Activated T-helper 1 cell treated with anti-CD3 and anti-CD28 coated beads, Interleukin-12 subunit alpha, Interleukin-12 subunit beta, Interleukin-2, Interleukin-4 antibody, amounts not matched to agents 30 ng/mL and 10 ng/mL and 1 ng/mL, durations not matched to agents 14 hours and 24 hours and 36 hours (primary cell): ENCODE data around the gene PTPRB. TPM values are rescaled to one million over a fixed set of nuclear protein-coding genes. Genes with fewer than 3 reads are reported as not detected.

Experiments
- DNase-seq: peaks from one replicate; pipeline ENCODE4 v3.0.0; 2021; ENCODE audit warnings: low spot score
- H3K27ac Mint-ChIP-seq: one replicate; pipeline ENCODE4 v1.8.0; 2021; ENCODE audit warnings: mild to moderate bottlenecking, mixed read lengths
- H3K27me3 Mint-ChIP-seq: one replicate; pipeline ENCODE4 v1.8.0; 2022; ENCODE audit warnings: mild to moderate bottlenecking, moderate library complexity, mixed read lengths; ENCODE audit not compliant: insufficient read depth
- H3K36me3 Mint-ChIP-seq: one replicate; pipeline ENCODE4 v1.8.0; 2021; ENCODE audit warnings: low read depth, mixed read lengths
- H3K4me1 Mint-ChIP-seq: one replicate; pipeline ENCODE4 v1.8.0; 2021; ENCODE audit warnings: low read depth, mixed read lengths
- H3K4me3 Mint-ChIP-seq: one replicate; pipeline ENCODE4 v1.8.0; 2021; ENCODE audit warnings: mild to moderate bottlenecking, moderate library complexity, mixed read lengths
- H3K9me3 Mint-ChIP-seq: one replicate; pipeline ENCODE4 v1.8.0; 2021; ENCODE audit warnings: mixed read lengths
- intact Hi-C: fragments of 100-400 bp; cut with micrococcal nuclease; formaldehyde crosslinking; loops from one replicate; pipeline ENCODE4 v1.15.1; 2024
- total RNA-seq: library from RNA; stranded (reverse); gene quantifications from 2 replicates; pipeline ENCODE4 v1.2.3, GENCODE V29; 2022

PTPRB gene
- total RNA-seq, 1 donor from 2014 or later: not detected

GRCh38 chr12:70571705-70572268 is 65.4 kb downstream of the PTPRB start:
- Mint-ChIP-seq H3K27ac (no peak overlapping the region), H3K4me3 (no peak overlapping the region), H3K27me3 (peaks cover 3% of the 10 kb centered on the region), H3K4me1 (no peaks in the 10 kb centered on the region), H3K36me3 (no peaks in the 10 kb centered on the region), H3K9me3 (no peaks in the 10 kb centered on the region)
- DNase-seq: no peak
- intact Hi-C loops: no loop called here

GRCh38 chr12:70571029-70571428 is 66.2 kb downstream of the PTPRB start:
- no peak overlapping the region for H3K27ac Mint-ChIP-seq
- H3K9me3 Mint-ChIP-seq: no peaks in the 10 kb centered on the region
- no peaks in the 10 kb centered on the region for H3K4me1 Mint-ChIP-seq
- intact Hi-C loops: no loop called here
- no peaks in the 10 kb centered on the region for H3K36me3 Mint-ChIP-seq
- no peaks in the 10 kb centered on the region for H3K27me3 Mint-ChIP-seq
- no peak for DNase-seq
- H3K4me3 Mint-ChIP-seq: no peak overlapping the region

DNA sequence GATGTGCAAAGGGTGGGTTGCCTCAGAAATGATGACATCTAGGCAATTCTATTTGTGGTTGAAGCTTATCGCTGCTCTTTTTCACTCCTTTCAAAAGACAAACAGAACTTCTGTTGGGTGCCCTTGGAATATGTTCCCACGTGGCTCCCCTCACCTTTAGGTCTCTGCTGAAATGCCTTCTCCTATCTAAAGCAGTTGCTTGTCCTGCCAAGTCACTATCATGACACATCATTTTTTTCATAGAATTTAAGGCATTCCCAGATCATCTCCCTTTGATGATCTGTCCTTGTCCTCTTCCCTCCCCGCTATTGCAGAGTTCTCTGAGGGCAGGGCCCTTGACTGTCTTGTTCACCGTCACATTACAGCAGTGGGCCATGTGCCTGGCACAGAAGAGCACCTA is 75.7 kb downstream of the PTPRB start:
- peaks cover 2% of the 10 kb centered on the region for H3K27me3 Mint-ChIP-seq
- H3K9me3 Mint-ChIP-seq: no peaks in the 10 kb centered on the region
- intact Hi-C loops: no loop called here
- H3K36me3 Mint-ChIP-seq: no peaks in the 10 kb centered on the region
- H3K27ac Mint-ChIP-seq: no peak overlapping the region
- DNase-seq: no peak
- H3K4me1 Mint-ChIP-seq: no peaks in the 10 kb centered on the region
- no peak overlapping the region for H3K4me3 Mint-ChIP-seq

GRCh38 chr12:70560671-70561070 is 76.6 kb downstream of the PTPRB start:
- H3K4me1 Mint-ChIP-seq: no peaks in the 10 kb centered on the region
- intact Hi-C loops: no loop called here
- no peaks in the 10 kb centered on the region for H3K9me3 Mint-ChIP-seq

DNA sequence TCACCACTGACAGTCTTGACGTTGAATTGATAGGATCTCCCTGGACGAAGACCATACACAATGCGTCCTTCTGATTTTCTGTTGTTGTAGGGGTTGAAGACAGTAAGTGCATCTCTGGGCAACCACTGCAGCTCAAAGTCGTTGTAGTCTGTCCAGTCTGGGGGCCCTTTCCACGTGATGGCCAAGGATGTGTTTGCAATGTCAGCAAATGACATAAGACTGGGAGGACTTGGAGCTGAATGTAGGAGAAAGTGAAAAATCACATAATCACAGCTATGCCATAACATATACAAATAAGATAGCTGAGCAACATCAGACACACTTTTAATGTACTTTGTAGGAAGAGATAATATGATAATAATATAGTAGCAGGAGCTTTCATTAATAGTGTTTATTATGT is 77.8 kb downstream of the PTPRB start:
- no peak overlapping the region for H3K27ac Mint-ChIP-seq
- no peaks in the 10 kb centered on the region for H3K4me1 Mint-ChIP-seq
- DNase-seq: no peak
- peaks cover 2% of the 10 kb centered on the region for H3K27me3 Mint-ChIP-seq
- intact Hi-C loops: no loop called here
- no peaks in the 10 kb centered on the region for H3K36me3 Mint-ChIP-seq
- H3K4me3 Mint-ChIP-seq: no peak overlapping the region
- H3K9me3 Mint-ChIP-seq: no peaks in the 10 kb centered on the region

More at GRCh38 chr12:70560671-70561070, 76.6 kb downstream of the PTPRB start:
- no peaks in the 10 kb centered on the region for H3K36me3 Mint-ChIP-seq
- H3K27me3 Mint-ChIP-seq: peaks cover 2% of the 10 kb centered on the region
- H3K4me3 Mint-ChIP-seq: no peak overlapping the region
- no peak overlapping the region for H3K27ac Mint-ChIP-seq
- no peak for DNase-seq

DNA sequence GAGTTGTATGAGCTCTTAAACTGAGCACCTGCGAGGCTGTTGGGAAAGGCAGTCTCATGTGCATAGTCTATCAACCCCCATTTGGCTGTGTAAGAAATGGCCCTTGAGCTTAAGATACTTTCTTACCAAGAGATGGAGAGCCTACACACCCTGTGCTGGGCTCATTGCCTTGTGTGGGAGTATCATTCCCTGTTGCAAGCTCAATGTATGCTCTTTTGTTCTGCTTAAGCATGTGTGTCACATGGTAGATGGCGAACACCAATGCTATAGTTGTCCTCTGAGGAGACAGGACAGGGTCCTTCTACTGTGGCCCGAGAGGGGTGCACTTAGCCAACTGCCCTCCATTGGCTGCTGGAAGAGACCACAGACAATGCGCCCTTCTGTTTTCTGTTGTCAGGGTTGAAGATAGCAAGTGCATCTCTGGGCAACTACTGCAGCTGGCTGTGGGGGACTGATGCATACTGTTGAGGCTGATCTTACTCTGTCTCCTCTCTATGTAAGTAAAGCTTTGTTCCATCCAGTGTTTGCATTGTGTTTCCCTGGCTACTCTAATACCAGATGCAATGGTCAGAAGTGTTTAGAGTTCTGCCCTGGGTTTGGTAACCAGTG is 79.5 kb downstream of the PTPRB start:
- no peaks in the 10 kb centered on the region for H3K27me3 Mint-ChIP-seq
- H3K36me3 Mint-ChIP-seq: no peaks in the 10 kb centered on the region
- intact Hi-C loops: no loop called here
- H3K4me1 Mint-ChIP-seq: no peaks in the 10 kb centered on the region
- DNase-seq: no peak
- no peaks in the 10 kb centered on the region for H3K9me3 Mint-ChIP-seq
- no peak overlapping the region for H3K27ac Mint-ChIP-seq
- no peak overlapping the region for H3K4me3 Mint-ChIP-seq

- Mint-ChIP-seq H3K27ac (no peak overlapping the region), H3K4me1 (no peaks in the 10 kb centered on the region), H3K4me3 (no peak overlapping the region), H3K27me3 (no peaks in the 10 kb centered on the region), H3K36me3 (no peaks in the 10 kb centered on the region), H3K9me3 (no peaks in the 10 kb centered on the region)
- intact Hi-C loops: no loop called here
- DNase-seq: no peak
Observed at GRCh38 chr12:70556179-70556869, 80.9 kb downstream of the PTPRB start.

DNA sequence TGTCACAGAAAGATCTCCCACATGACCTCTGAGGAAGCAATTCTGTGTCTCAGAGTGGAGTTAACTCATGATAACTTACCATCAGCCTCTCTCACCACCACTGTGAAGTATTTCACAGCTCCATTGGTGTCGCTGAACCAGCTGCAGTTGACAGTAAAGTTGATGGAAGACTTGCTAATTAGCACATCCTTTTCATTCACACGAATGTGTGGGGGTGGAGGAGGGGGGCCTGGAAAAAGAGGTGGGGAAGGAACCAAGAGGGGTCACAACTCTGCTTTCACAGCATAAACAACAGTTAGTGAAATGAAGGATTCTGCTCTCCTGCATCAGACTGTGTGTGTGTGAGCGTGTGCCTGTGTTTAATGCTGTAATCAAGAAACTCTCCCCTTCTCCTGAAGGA is 82.1 kb downstream of the PTPRB start:
- DNase-seq: no peak
- Mint-ChIP-seq H3K27me3 (no peaks in the 10 kb centered on the region), H3K4me3 (no peak overlapping the region), H3K4me1 (no peaks in the 10 kb centered on the region), H3K27ac (no peak overlapping the region), H3K9me3 (no peaks in the 10 kb centered on the region), H3K36me3 (no peaks in the 10 kb centered on the region)
- intact Hi-C loops: no loop called here

- H3K36me3 Mint-ChIP-seq: no peaks in the 10 kb centered on the region
- intact Hi-C loops: no loop called here
- no peak overlapping the region for H3K4me3 Mint-ChIP-seq
- no peak for DNase-seq
- H3K9me3 Mint-ChIP-seq: no peaks in the 10 kb centered on the region
- H3K4me1 Mint-ChIP-seq: no peaks in the 10 kb centered on the region
- no peak overlapping the region for H3K27ac Mint-ChIP-seq
- no peaks in the 10 kb centered on the region for H3K27me3 Mint-ChIP-seq
Observed at GRCh38 chr12:70553391-70553859, 83.8 kb downstream of the PTPRB start.

GRCh38 chr12:70551731-70552130 is 85.5 kb downstream of the PTPRB start:
- Mint-ChIP-seq H3K4me3 (no peak overlapping the region), H3K4me1 (no peaks in the 10 kb centered on the region), H3K27ac (no peak overlapping the region), H3K9me3 (no peaks in the 10 kb centered on the region), H3K27me3 (no peaks in the 10 kb centered on the region), H3K36me3 (no peaks in the 10 kb centered on the region)
- intact Hi-C loops: no loop called here
- no peak for DNase-seq

DNA sequence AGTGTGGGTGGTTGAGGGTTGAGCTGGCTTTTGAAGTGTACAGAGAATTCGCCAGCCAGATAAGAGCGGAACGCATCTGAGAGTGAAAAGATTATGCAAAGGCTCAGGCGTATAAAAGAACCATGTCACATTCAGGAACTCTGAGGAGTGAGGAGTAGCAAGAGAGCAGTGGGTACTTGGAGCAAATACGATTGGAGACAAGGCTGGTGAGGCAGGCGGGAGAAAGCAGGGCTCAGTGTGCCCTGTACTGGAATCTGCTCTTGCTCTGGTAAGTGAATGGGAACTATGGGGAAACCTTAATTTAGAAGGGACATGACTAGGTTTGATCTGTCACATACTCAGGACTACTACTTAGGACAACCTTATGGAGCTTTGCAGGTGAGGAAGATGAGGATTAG is 87.0 kb downstream of the PTPRB start:
- intact Hi-C loops: no loop called here

GRCh38 chr12:70549340-70550179 is 87.7 kb downstream of the PTPRB start:
- DNase-seq: no peak
- H3K4me1 Mint-ChIP-seq: no peaks in the 10 kb centered on the region
- no peaks in the 10 kb centered on the region for H3K36me3 Mint-ChIP-seq
- no peaks in the 10 kb centered on the region for H3K27me3 Mint-ChIP-seq
- H3K4me3 Mint-ChIP-seq: no peak overlapping the region
- H3K9me3 Mint-ChIP-seq: no peaks in the 10 kb centered on the region
- intact Hi-C loops: no loop called here
- H3K27ac Mint-ChIP-seq: no peak overlapping the region

More for the DNA sequence above, 87.0 kb downstream of the PTPRB start:
- Mint-ChIP-seq H3K4me3 (no peak overlapping the region), H3K36me3 (no peaks in the 10 kb centered on the region), H3K9me3 (no peaks in the 10 kb centered on the region), H3K27ac (no peak overlapping the region), H3K27me3 (no peaks in the 10 kb centered on the region), H3K4me1 (no peaks in the 10 kb centered on the region)
- DNase-seq: no peak

DNA sequence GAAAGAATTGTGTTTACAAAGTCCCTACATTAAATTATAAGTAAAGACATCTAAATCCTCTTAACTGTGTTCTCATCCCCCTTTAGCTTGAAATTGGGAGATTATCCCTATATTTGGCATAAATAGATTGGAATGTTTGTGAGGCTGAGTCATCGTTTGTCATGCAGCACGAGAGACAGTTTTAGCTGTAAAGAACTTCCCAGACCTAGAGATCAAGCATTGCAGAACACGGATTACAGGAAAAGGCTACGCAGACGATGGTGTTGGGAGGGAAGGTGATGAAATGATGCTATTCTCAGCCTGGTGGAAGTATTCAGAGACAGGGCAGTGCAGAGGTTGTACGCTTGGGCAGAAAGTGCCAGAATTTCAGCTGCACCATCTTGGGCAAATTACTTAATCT is 93.8 kb downstream of the PTPRB start:
- Mint-ChIP-seq H3K4me3 (no peak overlapping the region), H3K27me3 (no peaks in the 10 kb centered on the region), H3K9me3 (no peaks in the 10 kb centered on the region), H3K27ac (no peak overlapping the region), H3K4me1 (no peaks in the 10 kb centered on the region), H3K36me3 (no peaks in the 10 kb centered on the region)
- no peak for DNase-seq
- intact Hi-C loops: no loop called here
